ENCODE data around the gene EMX1.

DNA sequence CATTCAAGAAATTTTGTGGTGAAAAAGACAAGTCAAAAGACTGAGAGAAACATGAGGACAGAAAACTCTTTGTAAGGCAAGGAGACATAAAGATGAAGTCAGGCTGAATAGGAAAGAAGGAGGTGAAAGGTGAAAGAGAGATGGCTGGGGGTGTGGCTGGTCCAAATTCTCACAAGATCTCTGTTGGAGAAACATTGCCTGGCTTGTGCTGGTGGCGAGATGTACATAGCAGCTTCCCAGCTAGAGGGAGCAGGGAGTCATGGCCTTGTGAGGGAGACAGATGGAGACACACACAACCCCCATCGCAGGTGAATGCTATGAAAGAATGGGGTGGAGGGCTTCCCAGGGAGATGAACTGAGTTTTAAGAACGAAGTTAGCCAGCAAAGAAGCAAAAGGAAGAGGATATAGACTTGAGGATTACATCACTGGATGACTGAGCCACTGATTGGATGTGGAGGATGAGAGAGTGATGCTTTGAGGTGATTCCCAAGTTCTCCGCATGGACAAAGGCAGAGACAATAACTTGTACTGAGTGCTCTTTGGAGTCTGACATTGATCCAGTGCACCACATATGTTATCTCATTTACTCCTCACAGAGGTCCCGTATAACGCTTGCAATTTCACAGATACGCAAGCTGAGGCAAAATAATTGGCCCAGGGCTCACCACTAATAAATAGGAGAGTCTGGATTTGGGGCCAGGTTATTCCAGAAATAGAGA is 3.7 kb upstream of the EMX1 start:
- TF ChIP-seq, protein P1, sequence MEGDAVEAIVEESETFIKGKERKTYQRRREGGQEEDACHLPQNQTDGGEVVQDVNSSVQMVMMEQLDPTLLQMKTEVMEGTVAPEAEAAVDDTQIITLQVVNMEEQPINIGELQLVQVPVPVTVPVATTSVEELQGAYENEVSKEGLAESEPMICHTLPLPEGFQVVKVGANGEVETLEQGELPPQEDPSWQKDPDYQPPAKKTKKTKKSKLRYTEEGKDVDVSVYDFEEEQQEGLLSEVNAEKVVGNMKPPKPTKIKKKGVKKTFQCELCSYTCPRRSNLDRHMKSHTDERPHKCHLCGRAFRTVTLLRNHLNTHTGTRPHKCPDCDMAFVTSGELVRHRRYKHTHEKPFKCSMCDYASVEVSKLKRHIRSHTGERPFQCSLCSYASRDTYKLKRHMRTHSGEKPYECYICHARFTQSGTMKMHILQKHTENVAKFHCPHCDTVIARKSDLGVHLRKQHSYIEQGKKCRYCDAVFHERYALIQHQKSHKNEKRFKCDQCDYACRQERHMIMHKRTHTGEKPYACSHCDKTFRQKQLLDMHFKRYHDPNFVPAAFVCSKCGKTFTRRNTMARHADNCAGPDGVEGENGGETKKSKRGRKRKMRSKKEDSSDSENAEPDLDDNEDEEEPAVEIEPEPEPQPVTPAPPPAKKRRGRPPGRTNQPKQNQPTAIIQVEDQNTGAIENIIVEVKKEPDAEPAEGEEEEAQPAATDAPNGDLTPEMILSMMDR (IDR thresholded peaks at IDR 0.05; ENCODE audit: poor library complexity, severe bottlenecking) = peak; percentile 28
- TF ChIP-seq EP300 (conservative IDR thresholded peaks at IDR 0.05; ENCODE audit: poor library complexity, severe bottlenecking) = no peak
- TF ChIP-seq MXI1 (conservative IDR thresholded peaks at IDR 0.05; ENCODE audit: poor library complexity, severe bottlenecking) = no peak
- no peak for TF ChIP-seq EZH2 (IDR thresholded peaks at IDR 0.05; ENCODE audit: borderline replicate concordance, insufficient read depth, low read length, poor library complexity, severe bottlenecking)
- TF ChIP-seq SMC3 (conservative IDR thresholded peaks at IDR 0.05; ENCODE audit: poor library complexity) = no peak
- TF ChIP-seq POLR2AphosphoS5 (IDR thresholded peaks at IDR 0.05) = no peak

Data from neural cell (in vitro differentiated cells).